Gastroesophageal sphincter (tissue), 3 donors: ENCODE results near the gene MACROD2.

Source experiments
- POLR2AphosphoS5 ChIP-seq: sonication (generic); formaldehyde crosslinking; IDR thresholded peaks from one replicate; pipeline ENCODE4 v1.6.1; 2017; ENCODE audit warnings: antibody characterized with exemption
- TF ChIP-seq, protein P1 (sequence below), 4 experiments: fragments of 200-600 bp in 2 of 4; fragments of 450-650 bp in 2 of 4; sonication (generic) in 1 of 4; IDR thresholded peaks; one replicate each; pipeline ENCODE4 v1.5.1; 2017 to 2019; ENCODE audit warnings: antibody characterized with exemption in 4 of 4, mild to moderate bottlenecking in 2 of 4, moderate library complexity in 2 of 4

- TF ChIP-seq POLR2AphosphoS5: no peak
- TF ChIP-seq, protein P1, sequence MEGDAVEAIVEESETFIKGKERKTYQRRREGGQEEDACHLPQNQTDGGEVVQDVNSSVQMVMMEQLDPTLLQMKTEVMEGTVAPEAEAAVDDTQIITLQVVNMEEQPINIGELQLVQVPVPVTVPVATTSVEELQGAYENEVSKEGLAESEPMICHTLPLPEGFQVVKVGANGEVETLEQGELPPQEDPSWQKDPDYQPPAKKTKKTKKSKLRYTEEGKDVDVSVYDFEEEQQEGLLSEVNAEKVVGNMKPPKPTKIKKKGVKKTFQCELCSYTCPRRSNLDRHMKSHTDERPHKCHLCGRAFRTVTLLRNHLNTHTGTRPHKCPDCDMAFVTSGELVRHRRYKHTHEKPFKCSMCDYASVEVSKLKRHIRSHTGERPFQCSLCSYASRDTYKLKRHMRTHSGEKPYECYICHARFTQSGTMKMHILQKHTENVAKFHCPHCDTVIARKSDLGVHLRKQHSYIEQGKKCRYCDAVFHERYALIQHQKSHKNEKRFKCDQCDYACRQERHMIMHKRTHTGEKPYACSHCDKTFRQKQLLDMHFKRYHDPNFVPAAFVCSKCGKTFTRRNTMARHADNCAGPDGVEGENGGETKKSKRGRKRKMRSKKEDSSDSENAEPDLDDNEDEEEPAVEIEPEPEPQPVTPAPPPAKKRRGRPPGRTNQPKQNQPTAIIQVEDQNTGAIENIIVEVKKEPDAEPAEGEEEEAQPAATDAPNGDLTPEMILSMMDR (IDR thresholded peaks at IDR 0.05): no peak
These were observed 1250.6 kb downstream of the MACROD2 start for GRCh38 chr20:15245896-15246295.
